Measurements from ENCODE around the gene PRPF8. TPM values are rescaled to one million over a fixed set of nuclear protein-coding genes. Genes with fewer than 3 reads are reported as not detected.

The PRPF8 gene
- total and polyA plus RNA-seq, 2 donors (not counting 1 experiment from before 2014, with no cell fraction given) = 177 to 423 TPM

- intact Hi-C loops (cut with micrococcal nuclease) = no loop called here
Measured at GRCh38 chr17:1634841-1635650, 49.6 kb downstream of the PRPF8 start.

More at GRCh38 chr17:1634841-1635650, 49.6 kb downstream of the PRPF8 start:
- no peaks in the 10 kb centered on the region for H4K20me1 ChIP-seq (ENCODE audit: control insufficient read depth, insufficient read depth, low read length, poor library complexity, severe bottlenecking)
- Mint-ChIP-seq H3K27me3 (no peaks in the 10 kb centered on the region), H3K4me1 (peaks cover 18% of the 10 kb centered on the region), H3K4me3 (no peak overlapping the region), H3K9me3 (ENCODE audit: insufficient read depth) (no peaks in the 10 kb centered on the region), H3K27ac (no peak overlapping the region)
- 96% methylated on average over 45 of the region's 45 CpGs for WGBS (ENCODE audit: insufficient coverage)
- H3K27ac ChIP-seq (ENCODE audit: low read length in 2 of 2) = no peak overlapping the region
- ChIA-PET CTCF (interaction anchor here (1.2 kb wide), 1 partner anchor 61 kb away, joined by 5 read pairs; no protein-coding TSS in a partner anchor), POLR2A (no interaction called here)
- H3K27me3 ChIP-seq (replicated peaks in 1 of 4; ENCODE audit: control extremely low read depth in 1 of 4, control insufficient read depth in 3 of 4, insufficient read depth in 4 of 4, low read length in 3 of 4) = no peaks in the 10 kb centered on the region
- DNase-seq (no peak), ATAC-seq (ENCODE audit: low read depth) (no peak)
- H3K9ac ChIP-seq (ENCODE audit: low read length) = no peak overlapping the region
- H3K4me3 ChIP-seq (ENCODE audit: control extremely low read depth in 1 of 5, extremely low read depth in 1 of 5, insufficient read depth in 1 of 5, low read depth in 2 of 5, low read length in 4 of 5) = no peak overlapping the region
- H3K36me3 ChIP-seq (replicated peaks in 1 of 2; ENCODE audit: control extremely low read depth in 1 of 2, control insufficient read depth in 1 of 2, extremely low read depth in 1 of 2, insufficient read depth in 2 of 2, low read length in 1 of 2) = no peaks in the 10 kb centered on the region
- H2AFZ ChIP-seq (ENCODE audit: insufficient read depth, low read depth, low read length, poor library complexity, severe bottlenecking) = no peak overlapping the region
- TF ChIP-seq CTCF (IDR thresholded peaks at IDR 0.05) (no peak), EZH2 (IDR thresholded peaks at IDR 0.05; ENCODE audit: borderline replicate concordance, insufficient read depth, low read depth, low read length, poor library complexity, severe bottlenecking) (no peak)
- peaks cover 0 to 7% (median 0%) of the 10 kb centered on the region in 3 donors for H3K9me3 ChIP-seq (ENCODE audit: control extremely low read depth in 1 of 3, control insufficient read depth in 2 of 3, insufficient read depth in 1 of 3, low read length in 2 of 3)
- H3K4me2 ChIP-seq (replicated peaks; ENCODE audit: low read depth, low read length, poor library complexity, severe bottlenecking) = no peak overlapping the region
- peaks cover 18 to 19% of the 10 kb centered on the region in 2 donors for H3K4me1 ChIP-seq (ENCODE audit: control insufficient read depth in 2 of 2, insufficient read depth in 2 of 2, low read length in 2 of 2)
- H3K79me2 ChIP-seq (ENCODE audit: control insufficient read depth, insufficient read depth, low read length) = no peaks in the 10 kb centered on the region

Data from B cell (primary cell).